ENCODE data around the gene COL27A1. TPM values are rescaled to one million over a fixed set of nuclear protein-coding genes. Genes with fewer than 3 reads are reported as not detected.

Gene COL27A1
- polyA plus RNA-seq, 1 donor (not counting 4 experiments of a cell fraction or from before 2014, with no cell fraction given), result 14.0 TPM

GRCh38 chr9:114355821-114356220 is 200.5 kb downstream of the COL27A1 start:
- dilution Hi-C loops (cut with MboI; ENCODE audit: extremely low pct_ligation_motif_present, low sequenced_read_pairs), result no loop called here
- no peaks in the 10 kb centered on the region for H3K9me3 ChIP-seq (ENCODE audit: control insufficient read depth, low read depth, low read length)
- H3K9ac ChIP-seq (ENCODE audit: control insufficient read depth, extremely low read depth, insufficient read depth, low read length), result no peak overlapping the region
- DNase-seq (ENCODE audit: low read depth, low spot score) (no peak), FAIRE-seq (no peak)
- H3K4me2 ChIP-seq (ENCODE audit: control insufficient read depth, extremely low read depth, insufficient read depth, low read depth, low read length), result no peak overlapping the region
- no peaks in the 10 kb centered on the region for H3K9me1 ChIP-seq (ENCODE audit: control insufficient read depth, extremely low read depth, insufficient read depth, low read length)
- no peaks in the 10 kb centered on the region for H4K20me1 ChIP-seq (ENCODE audit: control insufficient read depth, extremely low read depth, insufficient read depth, low read length)
- H3K27ac ChIP-seq (ENCODE audit: control insufficient read depth, insufficient read depth, low read length), result no peak overlapping the region
- no peaks in the 10 kb centered on the region for H3K79me2 ChIP-seq (ENCODE audit: control insufficient read depth, insufficient read depth, low read length)
- no peak overlapping the region for H2AFZ ChIP-seq (ENCODE audit: control insufficient read depth, low read length)
- TF ChIP-seq EZH2 (IDR thresholded peaks at IDR 0.05; ENCODE audit: low read length), result no peak
- no peak for TF ChIP-seq CTCF (optimal IDR thresholded peaks at IDR 0.05 in 1 of 3, IDR thresholded peaks at IDR 0.05 in 1 of 3, conservative IDR thresholded peaks at IDR 0.05 in 1 of 3; ENCODE audit: extremely low read depth in 1 of 3, insufficient read depth in 2 of 3, low read length in 3 of 3)
- H3K36me3 ChIP-seq (ENCODE audit: control insufficient read depth in 2 of 2, extremely low read depth in 1 of 2, insufficient read depth in 2 of 2, low read length in 2 of 2), result peaks cover 3 to 6% of the 10 kb centered on the region in 2 experiments
- no peaks in the 10 kb centered on the region for H3K4me1 ChIP-seq (ENCODE audit: control insufficient read depth, extremely low read depth, insufficient read depth, low read length)
- H3K27me3 ChIP-seq (ENCODE audit: control insufficient read depth, extremely low read depth, insufficient read depth, low read length), result no peaks in the 10 kb centered on the region
- no peak overlapping the region for H3K4me3 ChIP-seq (ENCODE audit: control insufficient read depth in 2 of 3, extremely low read depth in 1 of 3, insufficient read depth in 2 of 3, low read depth in 1 of 3, low read length in 3 of 3)

- Histone ChIP-seq H3K27me3 (ENCODE audit: control insufficient read depth, extremely low read depth, insufficient read depth, low read length) (no peaks in the 10 kb centered on the region), H3K27ac (ENCODE audit: control insufficient read depth, insufficient read depth, low read length) (no peak overlapping the region), H3K9me3 (ENCODE audit: control insufficient read depth, low read depth, low read length) (no peaks in the 10 kb centered on the region), H3K4me1 (ENCODE audit: control insufficient read depth, extremely low read depth, insufficient read depth, low read length) (no peaks in the 10 kb centered on the region), H3K9me1 (ENCODE audit: control insufficient read depth, extremely low read depth, insufficient read depth, low read length) (no peaks in the 10 kb centered on the region), H3K4me3 (ENCODE audit: control insufficient read depth in 2 of 3, extremely low read depth in 1 of 3, insufficient read depth in 2 of 3, low read depth in 1 of 3, low read length in 3 of 3) (no peak overlapping the region), H3K79me2 (ENCODE audit: control insufficient read depth, insufficient read depth, low read length) (no peaks in the 10 kb centered on the region), H2AFZ (ENCODE audit: control insufficient read depth, low read length) (no peak overlapping the region), H3K9ac (ENCODE audit: control insufficient read depth, extremely low read depth, insufficient read depth, low read length) (no peak overlapping the region), H4K20me1 (ENCODE audit: control insufficient read depth, extremely low read depth, insufficient read depth, low read length) (no peaks in the 10 kb centered on the region), H3K4me2 (ENCODE audit: control insufficient read depth, extremely low read depth, insufficient read depth, low read depth, low read length) (no peak overlapping the region), H3K36me3 (ENCODE audit: control insufficient read depth in 2 of 2, extremely low read depth in 1 of 2, insufficient read depth in 2 of 2, low read length in 2 of 2) (peaks cover 3 to 8% of the 10 kb centered on the region in 2 experiments)
- DNase-seq (ENCODE audit: low read depth, low spot score) (no peak), FAIRE-seq (no peak)
- TF ChIP-seq CTCF (optimal IDR thresholded peaks at IDR 0.05 in 1 of 3, IDR thresholded peaks at IDR 0.05 in 1 of 3, conservative IDR thresholded peaks at IDR 0.05 in 1 of 3; ENCODE audit: extremely low read depth in 1 of 3, insufficient read depth in 2 of 3, low read length in 3 of 3), result no peak
- TF ChIP-seq EZH2 (IDR thresholded peaks at IDR 0.05; ENCODE audit: low read length), result no peak
- dilution Hi-C loops (cut with MboI; ENCODE audit: extremely low pct_ligation_motif_present, low sequenced_read_pairs), result no loop called here
Measured at GRCh38 chr9:114356792-114357191, 201.5 kb downstream of the COL27A1 start.

All from keratinocyte (primary cell).